K562 (cell line): ENCODE measurements around the gene CDK9. TPM values are rescaled to one million over a fixed set of nuclear protein-coding genes. Genes with fewer than 3 reads are reported as not detected.
A peak's percentile ranks its signal among the peaks of the same experiment; 100 is the strongest.

Experiments
- CTBP1 ChIP-seq: fragments of 450-650 bp; IDR thresholded peaks from 2 replicates; pipeline ENCODE4 v1.6.1; 2016; ENCODE audit warnings: borderline replicate concordance
- CUX1 ChIP-seq: fragments of 200-800 bp; sonication (Bioruptor generic); IDR thresholded peaks from 2 replicates; pipeline ENCODE4 v1.6.1; 2016; ENCODE audit warnings: missing genetic modification characterization, missing compliant biosample characterization
- HNRNPLL ChIP-seq: fragments of 200-400 bp; formaldehyde crosslinking; IDR thresholded peaks from 2 replicates; pipeline ENCODE4 v1.6.1; 2017; ENCODE audit warnings: low read length, low read depth, mild to moderate bottlenecking; ENCODE audit not compliant: poor library complexity, severe bottlenecking
- HOMEZ ChIP-seq: fragments of 250-450 bp; sonication (Bioruptor Pico); IDR thresholded peaks from 2 replicates; pipeline ENCODE4 v1.4.0; 2020; ENCODE audit warnings: mild to moderate bottlenecking, moderate library complexity
- NFE2L1 ChIP-seq: fragments of 450-650 bp; IDR thresholded peaks from 2 replicates; pipeline ENCODE4 v1.6.1; 2016; ENCODE audit warnings: missing genetic modification characterization, low read depth, mild to moderate bottlenecking, missing compliant biosample characterization, moderate library complexity, borderline replicate concordance
- POLR2AphosphoS5 ChIP-seq: IDR thresholded peaks from 2 replicates; pipeline ENCODE4 v1.6.1; 2011; ENCODE audit warnings: mild to moderate bottlenecking, low read depth, low read length, moderate library complexity; ENCODE audit not compliant: control insufficient read depth, insufficient read depth
- RAD21 ChIP-seq, 2 experiments: fragments of 250-450 bp in 1 of 2; fragments of 450-650 bp in 1 of 2; sonication (Bioruptor Pico) in 1 of 2; formaldehyde crosslinking in 1 of 2; IDR thresholded peaks in 1 of 2; conservative IDR thresholded peaks in 1 of 2; 2 replicates each; pipeline versions ENCODE4 v1.4.0 to v1.8.0; 2020 to 2022; ENCODE audit warnings: mild to moderate bottlenecking in 2 of 2, moderate library complexity in 1 of 2
- RBM25 ChIP-seq: fragments of 200-400 bp; formaldehyde crosslinking; IDR thresholded peaks from 2 replicates; pipeline ENCODE4 v1.6.1; 2018; ENCODE audit warnings: low read length, low read depth, moderate library complexity; ENCODE audit not compliant: severe bottlenecking
- TCF7L2 ChIP-seq: fragments of 150-350 bp; IDR thresholded peaks from 2 replicates; pipeline ENCODE4 v1.6.1; 2016; ENCODE audit warnings: low read depth, mild to moderate bottlenecking, low read length, moderate library complexity
- TCFL5 ChIP-seq: fragments of 250-450 bp; sonication (Bioruptor Pico); conservative IDR thresholded peaks from 2 replicates; pipeline ENCODE4 v1.6.1; 2021; ENCODE audit warnings: mild to moderate bottlenecking, moderate library complexity, matching md5 sums
- TSC22D4 ChIP-seq: fragments of 450-650 bp; IDR thresholded peaks from 2 replicates; pipeline ENCODE4 v1.6.1; 2016; ENCODE audit warnings: missing genetic modification characterization, missing biosample characterization, control low read depth
- WHSC1 ChIP-seq: IDR thresholded peaks from one replicate; pipeline ENCODE4 v1.6.1; 2012; ENCODE audit warnings: low read length, control low read depth, inconsistent platforms
- ZC3H11A ChIP-seq: IDR thresholded peaks from 2 replicates; pipeline ENCODE4 v1.6.1; 2012; ENCODE audit warnings: low read depth, low read length, improper control_type of control experiment
- ZFP30 ChIP-seq: fragments of 250-450 bp; sonication (Bioruptor Pico); IDR thresholded peaks from 2 replicates; pipeline ENCODE4 v1.8.0; 2022; ENCODE audit warnings: moderate library complexity, mild to moderate bottlenecking, inconsistent platforms, borderline replicate concordance
- ZNF184 ChIP-seq: sonication (generic); formaldehyde crosslinking; IDR thresholded peaks from 2 replicates; pipeline ENCODE4 v1.5.0; 2020; ENCODE audit warnings: missing genetic modification reagents
- ZNF316 ChIP-seq: fragments of 450-650 bp; IDR thresholded peaks from 2 replicates; pipeline ENCODE4 v1.6.1; 2016
- ZNF408 ChIP-seq: fragments of 250-450 bp; sonication (Bioruptor Pico); IDR thresholded peaks from 2 replicates; pipeline ENCODE4 v1.4.0; 2020; ENCODE audit warnings: low read depth, mild to moderate bottlenecking, moderate library complexity
- polyA plus RNA-seq, 8 experiments: library from polyadenylated mRNA; depleted of rRNA in 4 of 8; stranded (reverse) in 5 of 8; unstranded in 3 of 8; fragments of >200 nt; fragmentation: Nextera tagmentation in 2 of 8; fragmentation: Illumina TruSeq in 1 of 8; extraction: Ambion mirVana in 2 of 8; extraction: Trizol in 1 of 8; gene quantifications; 2 replicates each; pipeline versions ENCODE4 v1.2.1 to v1.2.3, GENCODE V29; 2011 to 2014; ENCODE audit warnings: inconsistent platforms in 1 of 8, missing spikeins in 1 of 8
- total RNA-seq, 7 experiments: library from RNA; depleted of rRNA in 6 of 7; stranded (reverse); fragments of >200 nt in 6 of 7; fragmentation: Illumina TruSeq in 2 of 7; extraction: Trizol in 2 of 7; gene quantifications; 2 replicates each; pipeline versions ENCODE4 v1.2.1 to v1.2.3, GENCODE V29; 2011 to 2021; ENCODE audit warnings: low replicate concordance in 1 of 7
- TF ChIP-seq, protein P1 (sequence below): fragments of 450-650 bp; formaldehyde crosslinking; IDR thresholded peaks from 2 replicates; pipeline ENCODE4 v1.4.0; 2020; ENCODE audit warnings: mild to moderate bottlenecking, moderate library complexity
- TF ChIP-seq, protein P2 (sequence below): sonication (generic); formaldehyde crosslinking; IDR thresholded peaks from 2 replicates; pipeline ENCODE4 v1.8.0; 2022; ENCODE audit warnings: mild to moderate bottlenecking, missing genetic modification reagents

The CDK9 gene
- total and polyA plus RNA-seq, 9 of the 15 experiments (the other 6 are each of a cell fraction or from before 2014, with no cell fraction given), result 4.2 to 78.6 (median 33.0) TPM

GRCh38 chr9:127828262-127829031, 42.6 kb downstream of the CDK9 start (continued):
- TF ChIP-seq CUX1 (no peak), TCFL5 (no peak), CTBP1 (peak; percentile 77; the same call in 1 of the 2 replicates), RAD21 (CRISPR knock-in tag; conservative IDR thresholded peaks at IDR 0.05 in 1 of 2, IDR thresholded peaks at IDR 0.05 in 1 of 2) (peak in 1 of 2 experiments; percentile 35; a peak in 1 of 4 replicates), ZNF316 (no peak), WHSC1 (no peak), NFE2L1 (tag) (no peak), HNRNPLL (no peak), ZNF184 (CRISPR knock-in tag) (no peak), HOMEZ (peak; percentile 9; the same call in 1 of the 2 replicates), TCF7L2 (no peak), ZFP30 (CRISPR knock-in tag) (no peak), ZC3H11A (no peak), ZNF408 (no peak), RBM25 (no peak), TSC22D4 (no peak), POLR2AphosphoS5 (peak; percentile 46; the same call in 1 of the 2 replicates)
- TF ChIP-seq, protein P1, sequence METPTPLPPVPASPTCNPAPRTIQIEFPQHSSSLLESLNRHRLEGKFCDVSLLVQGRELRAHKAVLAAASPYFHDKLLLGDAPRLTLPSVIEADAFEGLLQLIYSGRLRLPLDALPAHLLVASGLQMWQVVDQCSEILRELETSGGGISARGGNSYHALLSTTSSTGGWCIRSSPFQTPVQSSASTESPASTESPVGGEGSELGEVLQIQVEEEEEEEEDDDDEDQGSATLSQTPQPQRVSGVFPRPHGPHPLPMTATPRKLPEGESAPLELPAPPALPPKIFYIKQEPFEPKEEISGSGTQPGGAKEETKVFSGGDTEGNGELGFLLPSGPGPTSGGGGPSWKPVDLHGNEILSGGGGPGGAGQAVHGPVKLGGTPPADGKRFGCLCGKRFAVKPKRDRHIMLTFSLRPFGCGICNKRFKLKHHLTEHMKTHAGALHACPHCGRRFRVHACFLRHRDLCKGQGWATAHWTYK (CRISPR knock-in tag), result peak; percentile 75; the same call in 1 of the 2 replicates
- TF ChIP-seq, protein P2, sequence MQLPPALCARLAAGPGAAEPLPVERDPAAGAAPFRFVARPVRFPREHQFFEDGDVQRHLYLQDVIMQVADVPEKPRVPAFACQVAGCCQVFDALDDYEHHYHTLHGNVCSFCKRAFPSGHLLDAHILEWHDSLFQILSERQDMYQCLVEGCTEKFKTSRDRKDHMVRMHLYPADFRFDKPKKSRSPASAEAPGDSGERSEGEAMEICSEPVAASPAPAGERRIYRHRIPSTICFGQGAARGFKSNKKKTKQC (CRISPR knock-in tag), result no peak
